CD4-positive, alpha-beta T cell treated with Interleukin-10 for 1 hour (primary cell): ENCODE results near the gene EFNB2.

Source experiments
- DNase-seq: peaks from one replicate; pipeline ENCODE4 v3.0.0-alpha.2; 2020

Gene EFNB2

DNA sequence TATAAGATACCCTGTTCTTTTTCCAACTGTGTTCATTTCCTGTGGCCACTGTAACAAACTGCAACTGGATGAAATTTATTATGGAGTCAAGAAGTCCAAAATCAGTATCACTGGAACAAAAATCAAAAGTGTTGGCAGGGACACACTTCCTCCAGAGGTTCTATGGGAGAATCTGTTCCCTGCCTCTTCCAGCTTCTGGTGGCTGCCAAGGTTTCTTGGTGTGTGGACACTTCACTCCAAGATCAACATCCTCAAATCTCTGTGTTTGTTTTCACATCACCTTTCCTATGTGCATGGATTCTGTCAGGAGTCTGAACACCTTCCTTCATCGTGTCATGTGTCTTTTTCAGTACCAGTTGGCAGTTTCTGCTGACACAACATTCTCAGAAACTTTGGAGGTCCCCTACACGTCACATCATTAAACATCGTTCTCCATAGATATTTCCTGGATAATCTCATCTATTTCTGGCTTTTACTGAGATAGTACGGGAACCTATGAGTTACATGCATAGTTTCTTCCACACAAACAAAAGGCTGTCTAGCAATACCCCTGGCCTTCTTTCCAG, 15.2 kb upstream of the EFNB2 start:
- DNase-seq, result no peak

DNA sequence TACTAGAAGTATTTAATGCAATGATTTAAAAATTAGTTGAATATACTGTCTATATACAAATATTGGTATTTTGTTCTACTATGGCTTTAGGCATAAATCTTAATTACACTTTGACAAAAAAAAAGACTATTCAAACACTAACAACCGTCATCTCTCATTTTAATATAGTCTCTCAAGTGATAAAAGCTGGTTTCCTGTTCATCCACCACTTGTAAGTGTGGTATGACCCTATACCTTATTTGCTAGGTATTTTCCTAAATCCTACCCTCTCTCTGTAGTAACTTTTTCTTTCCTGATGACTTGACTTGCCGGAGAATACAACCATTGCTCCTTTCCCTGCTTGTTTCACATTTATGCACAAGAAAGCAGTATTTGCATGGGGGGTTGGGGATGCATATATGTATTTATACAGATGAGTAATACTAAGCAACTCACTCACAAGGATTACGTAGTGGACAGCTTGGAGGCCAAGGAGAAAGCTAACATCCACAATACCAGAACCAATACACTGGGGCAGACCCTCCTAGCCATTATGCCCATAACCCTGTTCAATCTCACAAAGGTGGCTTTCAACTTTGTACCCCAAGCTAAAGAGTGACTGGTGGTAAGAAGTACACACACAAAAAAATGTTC, 12.7 kb upstream of the EFNB2 start:
- no peak for DNase-seq

DNA sequence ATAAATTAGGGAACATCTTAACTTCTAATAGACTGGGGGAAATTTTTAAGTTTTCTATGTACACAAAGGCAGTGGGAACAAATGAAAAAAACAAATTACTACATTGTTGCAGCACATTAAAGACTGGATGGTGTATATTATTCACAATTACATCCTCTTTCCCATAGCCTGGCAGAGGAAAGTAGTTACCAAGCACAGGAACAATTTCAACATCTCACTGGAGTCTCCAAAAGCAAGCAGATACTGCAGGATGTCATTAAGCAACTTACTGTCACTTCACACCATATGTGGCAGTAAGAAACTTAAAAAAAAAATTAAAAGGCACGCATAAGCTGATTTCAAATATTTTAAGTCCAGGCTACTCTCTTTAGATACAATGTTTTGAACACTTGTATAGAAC, 6.4 kb upstream of the EFNB2 start:
- no peak for DNase-seq

DNA sequence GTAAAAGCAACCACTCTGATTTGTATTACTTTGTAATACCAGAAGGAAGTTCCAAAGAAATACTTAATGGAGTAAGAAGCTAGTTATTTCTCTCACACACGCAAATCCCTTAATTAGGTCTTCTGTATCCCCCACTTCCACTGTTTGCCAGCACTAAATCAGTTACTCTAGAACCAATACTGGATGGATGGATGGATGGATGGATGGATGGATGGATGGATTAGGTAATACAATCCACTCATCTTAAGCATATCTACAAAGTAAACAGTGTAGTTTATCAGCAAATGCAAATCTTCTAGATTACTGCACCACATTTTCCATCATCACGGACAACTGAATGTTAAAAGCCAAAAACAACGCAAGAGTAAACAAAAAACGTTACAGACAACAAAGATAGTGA, 5.2 kb upstream of the EFNB2 start:
- no peak for DNase-seq

DNA sequence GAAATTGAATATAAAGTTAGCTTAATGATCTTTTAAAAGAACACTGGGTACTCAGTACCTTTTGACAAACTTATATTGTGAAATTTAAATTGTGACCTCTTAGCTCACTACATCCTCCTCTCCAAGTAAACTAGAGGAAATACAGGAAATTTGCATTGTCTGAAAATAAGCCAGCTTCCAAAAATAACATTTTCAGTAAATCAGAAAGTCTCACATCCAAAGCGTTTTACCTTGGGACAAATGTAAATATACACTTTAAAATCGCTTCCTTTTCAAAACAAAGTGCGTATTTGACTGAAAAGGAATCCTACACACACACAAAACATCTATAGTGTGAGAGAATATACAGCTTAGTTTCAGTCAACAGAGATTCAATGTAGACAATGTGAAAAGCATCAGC, 2.1 kb upstream of the EFNB2 start:
- DNase-seq, result no peak

DNA sequence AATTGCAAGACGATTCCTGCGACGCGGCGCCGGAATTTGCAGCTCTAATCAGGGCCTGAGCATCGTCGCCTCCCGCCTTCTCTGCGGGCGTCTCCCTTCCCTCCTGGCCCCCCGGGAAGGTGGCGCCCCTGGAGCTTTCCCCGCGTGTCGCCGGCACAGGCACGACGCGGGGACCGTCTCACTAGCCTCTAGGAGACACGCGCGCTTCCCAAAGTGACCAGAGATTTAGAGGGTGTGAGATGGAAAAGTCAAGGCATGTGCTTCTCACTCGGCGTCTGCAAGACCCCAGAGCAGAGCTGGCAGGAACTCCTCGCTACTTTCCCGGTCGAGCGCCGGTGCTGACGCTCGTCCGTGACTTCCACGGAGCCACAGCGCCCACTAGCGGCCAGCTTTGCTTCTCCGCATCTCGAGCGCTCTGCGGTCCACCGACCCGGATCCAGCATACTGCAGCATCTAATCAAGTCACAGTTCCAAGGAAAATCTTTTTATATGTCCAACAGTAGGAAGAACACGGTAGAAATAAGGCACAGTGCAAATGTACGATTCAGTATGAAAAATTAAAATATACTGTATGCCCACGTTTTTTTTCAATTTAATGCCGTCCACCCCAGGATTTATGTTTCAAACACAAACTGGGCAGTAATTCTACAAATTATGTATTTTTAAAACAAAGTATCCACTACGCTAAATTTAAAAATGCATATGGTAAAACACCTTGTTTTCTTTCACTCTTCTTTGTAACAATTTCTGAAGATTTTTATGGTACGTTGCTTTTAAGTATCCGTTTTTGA, 977 bp upstream of the EFNB2 start:
- peak; percentile 86 for DNase-seq

DNA sequence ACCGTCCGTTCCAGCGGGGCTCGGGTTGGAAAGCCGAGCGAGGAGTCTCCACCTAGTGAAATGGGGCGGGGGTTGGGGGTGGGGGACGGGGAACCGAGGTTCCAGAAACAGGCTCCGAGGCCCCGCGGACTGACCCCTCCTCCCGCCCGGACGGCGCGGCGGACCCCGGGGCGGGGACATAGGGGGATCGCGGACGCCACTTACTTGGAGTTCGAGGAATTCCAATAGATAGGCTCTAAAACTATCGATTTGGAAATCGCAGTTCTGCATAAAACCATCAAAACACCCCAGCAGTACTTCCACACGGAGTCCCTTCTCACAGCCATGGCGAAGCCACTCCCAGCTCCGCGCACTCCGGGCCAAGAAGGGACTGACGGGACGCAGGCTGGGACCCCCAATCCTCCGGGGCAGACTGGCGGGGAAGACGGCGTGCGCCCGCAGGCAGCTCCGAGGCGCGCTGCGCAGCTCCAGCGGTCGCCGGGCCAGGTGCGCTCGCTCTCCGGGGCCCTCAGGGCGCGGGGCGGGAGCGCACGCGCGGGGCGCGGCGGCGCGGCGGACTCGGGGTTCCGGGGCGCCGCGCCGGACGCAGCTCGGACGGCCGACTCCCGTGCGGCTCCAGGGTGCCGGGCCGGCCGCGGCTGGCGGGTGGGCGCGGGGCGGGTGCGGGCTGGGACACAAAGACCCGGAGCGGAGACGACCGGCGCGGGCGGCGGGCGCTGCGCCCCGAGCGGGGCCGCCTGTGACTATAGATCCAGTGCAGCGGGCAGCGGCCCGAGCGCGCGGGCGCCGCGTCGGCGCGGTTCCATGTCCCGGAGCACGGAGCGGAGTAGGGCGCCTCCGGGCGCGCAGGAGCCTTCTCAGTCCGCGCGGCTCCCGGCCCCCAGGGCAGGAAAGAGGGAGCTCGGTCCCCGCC, 567 bp downstream of the EFNB2 start:
- peak; percentile 14 for DNase-seq

DNA sequence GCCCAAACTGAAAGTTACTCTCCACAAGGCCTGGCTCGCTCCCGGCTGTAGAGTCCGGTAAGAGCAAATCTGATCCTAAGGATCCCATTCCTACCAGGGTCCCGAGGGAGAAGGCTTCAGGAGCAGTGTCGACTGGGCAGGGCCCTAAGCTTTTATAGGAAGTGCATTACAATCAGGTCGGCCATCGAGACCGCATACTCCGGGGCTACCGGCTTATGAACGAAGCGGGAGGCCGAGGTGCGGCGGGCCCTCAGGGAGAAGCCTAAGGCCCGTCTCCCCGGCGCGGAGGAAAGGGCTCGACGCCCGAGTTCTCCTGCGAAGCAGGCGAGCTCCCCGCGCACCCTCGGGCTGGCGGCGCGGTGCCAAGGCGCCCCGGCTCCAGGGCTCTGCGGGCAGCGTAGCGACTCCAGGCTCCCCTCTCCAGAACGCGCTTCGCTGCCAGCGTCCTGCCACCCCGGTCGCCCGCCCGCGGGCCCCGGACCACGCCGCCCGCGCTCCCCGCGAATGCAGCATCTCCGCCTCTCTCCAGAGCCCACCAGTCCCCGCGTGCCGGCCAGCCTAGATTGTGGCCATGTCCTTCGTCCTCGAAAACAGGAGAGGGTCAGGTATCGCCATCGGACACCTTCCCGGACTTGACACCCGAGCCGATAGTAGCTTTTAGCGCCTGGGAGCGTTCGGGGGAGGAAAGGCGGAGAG, 1.4 kb downstream of the EFNB2 start:
- peak; percentile 11 for DNase-seq

DNA sequence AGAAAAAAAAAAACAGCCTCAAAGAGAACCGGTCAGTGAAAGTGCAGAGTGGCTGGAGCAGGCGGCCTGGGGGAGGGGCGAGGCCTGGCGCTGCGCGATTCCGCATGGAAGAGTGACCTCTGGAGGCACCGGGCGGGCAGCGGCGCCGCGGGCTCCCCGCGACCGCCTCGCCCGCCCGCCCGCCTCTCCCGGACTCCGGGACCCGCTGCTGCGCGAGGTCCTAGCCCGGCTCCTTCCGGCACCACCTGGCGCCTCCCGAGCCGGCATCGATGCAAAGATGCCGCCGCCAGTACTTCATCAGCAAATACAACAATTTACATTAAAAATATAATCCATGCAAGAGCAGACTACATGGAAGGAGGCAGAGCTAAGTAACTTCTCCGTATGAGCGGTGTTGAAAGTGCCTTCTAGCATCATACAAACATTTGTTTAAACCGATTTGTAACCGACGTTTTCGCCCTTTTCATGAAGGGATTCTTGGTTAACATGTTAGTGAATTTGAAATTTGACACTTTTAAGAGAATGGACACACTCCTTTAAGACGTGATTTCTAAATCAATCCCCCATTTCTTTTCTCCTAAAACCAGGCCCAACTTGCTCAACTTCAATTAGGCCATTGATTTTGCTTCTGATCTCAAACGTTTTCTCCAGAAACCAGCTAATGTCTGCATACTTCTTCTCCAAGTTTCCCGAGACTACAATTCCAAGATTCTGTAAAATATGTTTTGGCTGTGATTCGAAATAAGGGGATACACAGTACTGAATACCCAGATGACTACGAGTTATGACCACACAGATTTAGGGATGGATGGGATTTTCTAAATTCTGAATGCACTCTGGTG, 2.1 kb downstream of the EFNB2 start:
- DNase-seq, result no peak

DNA sequence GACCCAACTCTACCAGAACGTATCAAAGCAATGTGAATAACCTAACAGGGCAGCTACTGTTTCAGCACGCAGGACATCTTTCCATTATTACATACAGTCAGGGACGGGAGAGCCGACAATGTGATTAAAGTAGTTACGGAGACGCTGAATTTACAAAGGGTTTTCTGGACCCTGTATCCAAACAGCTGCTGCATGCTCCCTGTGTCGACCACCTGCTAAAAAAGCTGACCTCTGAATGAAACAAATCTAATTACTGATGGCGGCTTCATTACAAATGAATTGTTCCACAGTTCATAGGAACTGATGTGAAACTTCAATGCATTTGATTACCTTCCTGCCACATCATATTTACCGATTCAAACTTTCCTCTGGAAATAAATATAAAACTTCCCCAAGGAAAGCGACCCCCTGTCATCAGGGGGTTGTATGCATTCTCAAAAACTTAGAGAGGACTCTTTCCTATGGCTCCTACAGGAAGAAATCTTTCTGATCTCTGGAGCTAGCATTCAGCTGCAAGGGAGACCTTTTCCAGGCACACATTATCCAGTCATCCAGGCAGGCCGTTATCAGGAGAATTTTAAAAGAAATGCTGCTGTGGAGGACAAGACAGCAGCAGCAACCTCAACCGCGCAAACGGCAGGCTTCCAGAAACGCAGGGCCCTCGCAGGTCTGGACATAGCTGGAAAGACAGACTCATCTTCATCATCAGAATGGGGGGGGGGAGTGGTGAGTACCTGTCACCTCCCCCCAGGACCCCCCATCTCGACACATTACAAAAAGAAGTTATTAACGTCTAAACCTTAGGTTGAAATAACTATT, 3.1 kb downstream of the EFNB2 start:
- DNase-seq, result no peak

DNA sequence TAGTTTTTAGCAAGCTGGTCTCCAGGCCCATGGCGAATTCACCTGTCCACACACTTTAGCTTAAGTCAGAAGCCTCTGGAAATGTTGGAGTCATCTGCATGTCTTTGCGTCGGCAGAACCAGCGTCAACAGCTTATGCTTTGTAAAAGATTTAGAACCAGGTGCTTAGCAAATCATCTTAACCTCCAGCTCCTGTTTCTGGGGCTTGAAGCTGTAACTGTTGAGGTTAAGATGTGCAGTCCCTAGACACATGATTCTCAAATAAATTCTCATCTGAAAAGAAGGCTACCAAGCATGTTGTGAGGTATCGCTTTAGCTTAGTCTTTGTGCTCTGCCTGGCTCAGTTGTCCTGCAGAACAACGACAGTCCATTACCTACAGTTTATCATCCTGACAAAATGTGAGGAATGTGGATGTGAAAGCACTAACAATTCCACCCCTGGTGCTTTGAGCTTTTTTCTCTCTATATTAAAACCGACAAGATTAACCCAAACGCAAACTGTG, 4.4 kb downstream of the EFNB2 start:
- no peak for DNase-seq

DNA sequence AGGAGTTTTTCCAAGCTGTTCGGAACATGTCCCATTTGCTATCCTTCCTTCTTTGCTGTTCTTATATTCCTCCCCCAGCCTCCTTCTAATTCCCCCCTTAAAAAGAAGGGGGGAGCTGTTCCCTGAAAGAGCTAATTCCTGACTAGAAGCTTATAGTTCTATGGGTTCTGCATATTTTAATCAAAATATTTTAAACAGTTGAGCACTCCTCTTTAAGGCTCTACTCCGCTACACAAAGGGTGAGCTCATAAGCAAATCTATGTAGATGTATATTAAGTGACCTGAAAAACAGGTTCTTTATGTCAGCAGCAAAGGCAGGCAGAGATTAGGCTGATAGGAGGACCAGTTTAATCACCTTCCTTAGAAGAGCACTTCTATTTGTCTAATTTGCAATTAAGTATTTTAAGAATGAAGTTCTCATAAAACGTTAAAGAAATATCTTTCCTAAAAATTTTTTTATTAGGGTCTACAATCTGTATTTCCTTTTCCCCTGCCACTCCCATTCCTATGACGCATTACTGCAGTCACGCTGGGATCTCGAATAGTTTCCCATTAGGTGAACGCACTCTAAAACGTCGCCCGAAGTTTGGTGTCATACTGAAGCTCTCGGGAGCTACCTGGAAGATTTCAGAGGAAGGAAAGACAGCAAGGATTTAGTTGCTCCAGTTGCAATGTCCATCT, 5.2 kb downstream of the EFNB2 start:
- DNase-seq, result no peak

DNA sequence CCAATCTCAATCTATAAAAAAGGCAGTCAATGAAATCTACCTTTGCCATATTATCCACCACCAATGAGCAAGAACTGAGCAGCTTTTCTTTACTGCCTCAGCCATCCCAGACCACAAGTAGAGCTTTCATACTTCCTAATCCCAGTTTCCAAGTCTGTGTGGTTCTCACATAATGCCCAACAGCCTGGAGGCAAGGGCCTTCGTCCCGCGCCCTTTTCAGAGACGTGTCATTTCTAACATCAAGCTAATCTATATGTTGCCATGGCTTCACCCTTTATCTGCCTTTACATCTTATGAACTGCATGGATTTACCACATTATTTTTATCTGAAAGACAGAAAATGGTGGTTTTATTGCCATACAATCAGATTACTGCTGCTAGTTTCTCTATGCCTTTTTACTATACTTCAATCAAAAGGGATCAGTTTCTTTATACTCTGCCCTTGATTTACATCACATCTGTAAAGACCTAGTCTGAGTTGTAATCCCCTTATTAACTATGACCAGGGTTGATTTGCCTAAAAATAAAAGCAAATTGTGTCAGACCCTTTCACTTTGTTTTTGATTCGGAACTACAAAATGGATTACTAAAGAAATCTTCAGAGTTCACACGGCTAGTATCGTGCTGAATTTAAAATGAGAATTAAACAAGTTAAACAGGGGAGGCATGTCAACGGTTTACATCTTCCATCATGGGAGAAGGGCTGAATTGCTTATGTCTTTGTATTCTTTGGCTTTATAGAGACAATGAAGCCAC, 5.9 kb downstream of the EFNB2 start:
- no peak for DNase-seq

DNA sequence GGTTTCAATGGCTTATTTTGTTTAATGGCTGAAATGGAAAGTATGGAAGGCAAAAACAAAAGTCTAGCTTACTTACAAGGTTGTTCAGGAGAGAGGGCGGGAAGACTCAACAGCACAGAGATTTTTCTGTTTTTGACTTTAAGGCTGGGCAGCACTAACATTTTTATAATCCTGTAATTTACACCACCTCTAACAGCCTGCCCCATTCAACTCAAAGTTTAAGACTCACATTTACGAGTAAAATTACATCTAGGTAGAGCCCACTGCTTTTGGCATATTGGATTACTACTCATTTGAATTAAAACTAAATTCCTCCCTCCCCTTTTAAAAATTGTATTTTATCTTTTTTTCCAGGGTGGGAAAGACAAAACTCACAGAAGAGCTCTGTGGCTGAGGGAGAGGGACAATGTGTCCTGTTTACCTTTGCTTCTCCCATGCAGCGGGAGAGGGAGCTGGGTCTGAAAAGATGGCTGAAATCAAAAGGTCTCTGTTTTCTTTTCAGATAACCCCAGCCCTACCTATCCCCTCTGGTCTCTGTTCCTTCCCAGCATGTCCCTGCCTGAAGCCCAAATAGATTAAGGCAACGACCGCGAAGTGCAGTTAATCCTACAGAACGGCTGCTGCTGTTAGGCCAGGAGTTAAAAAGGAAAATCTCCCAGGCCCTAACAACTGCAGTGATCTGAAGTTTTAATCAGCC, 6.6 kb downstream of the EFNB2 start:
- no peak for DNase-seq

DNA sequence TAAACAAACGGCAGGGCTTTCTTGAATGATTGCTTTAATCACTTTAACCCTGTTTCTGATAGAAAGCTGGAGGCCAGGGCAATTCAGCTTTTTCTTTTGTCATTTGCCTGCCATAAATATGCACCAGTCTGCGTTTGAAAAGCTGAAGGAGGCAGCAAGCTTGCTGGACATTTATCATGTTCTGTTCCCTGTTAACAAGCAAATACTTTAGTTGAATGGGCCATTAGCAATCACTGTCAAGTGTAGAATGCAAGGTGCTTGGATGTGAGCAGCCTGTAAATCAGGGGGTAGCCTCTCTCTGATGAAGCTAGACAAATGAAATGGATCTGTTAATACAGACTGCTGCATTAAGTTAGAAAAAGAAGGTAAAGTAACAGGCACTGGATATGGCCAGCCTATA, 7.6 kb downstream of the EFNB2 start:
- no peak for DNase-seq

DNA sequence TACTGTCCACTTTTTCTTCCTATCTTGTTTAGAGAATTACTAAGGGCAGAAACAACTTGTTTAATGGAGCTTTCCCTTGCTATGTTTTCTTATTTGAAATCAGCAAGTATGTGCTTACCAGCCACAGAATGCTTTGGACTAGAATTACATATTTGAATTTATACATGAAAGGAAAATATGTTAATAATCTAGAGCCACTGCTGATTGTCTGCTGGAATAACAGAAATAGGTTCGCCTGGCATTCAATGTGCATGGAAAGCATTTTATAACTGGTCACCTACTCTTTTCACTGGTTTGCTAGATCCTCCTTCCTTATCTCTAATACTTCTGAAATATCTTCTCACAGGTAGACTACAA, 8.0 kb downstream of the EFNB2 start:
- no peak for DNase-seq

DNA sequence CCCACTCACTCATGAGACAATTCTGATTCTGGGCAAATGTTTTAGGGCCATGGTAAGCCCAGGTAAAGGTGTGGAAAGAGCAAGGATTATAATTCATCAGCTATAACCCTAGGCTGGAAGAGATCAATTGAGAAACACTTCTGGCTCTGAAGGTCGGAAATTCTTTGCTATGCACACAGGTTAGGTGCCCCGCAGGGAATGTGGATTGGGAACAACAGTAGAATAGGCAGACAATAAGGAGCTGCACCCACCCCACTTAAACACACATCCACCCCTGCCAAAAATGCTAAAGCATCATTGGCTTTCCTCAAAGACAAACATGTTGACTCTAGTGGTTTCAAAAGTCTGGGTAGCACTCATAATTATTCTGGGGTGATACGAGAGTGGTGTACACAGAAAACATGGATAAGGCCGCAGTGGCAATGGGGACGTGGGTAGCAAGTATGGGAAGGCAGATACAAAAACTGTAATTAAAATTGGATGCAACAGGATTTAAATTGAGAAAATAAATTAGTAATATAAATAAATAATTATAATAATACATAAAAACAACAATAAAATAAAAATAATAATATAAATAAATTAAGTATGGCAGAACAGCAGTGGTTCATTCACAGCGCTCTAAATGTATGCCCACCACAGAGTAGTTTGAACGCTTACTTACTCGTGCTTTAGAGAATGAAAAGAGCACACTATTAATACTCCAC, 8.6 kb downstream of the EFNB2 start:
- no peak for DNase-seq

DNA sequence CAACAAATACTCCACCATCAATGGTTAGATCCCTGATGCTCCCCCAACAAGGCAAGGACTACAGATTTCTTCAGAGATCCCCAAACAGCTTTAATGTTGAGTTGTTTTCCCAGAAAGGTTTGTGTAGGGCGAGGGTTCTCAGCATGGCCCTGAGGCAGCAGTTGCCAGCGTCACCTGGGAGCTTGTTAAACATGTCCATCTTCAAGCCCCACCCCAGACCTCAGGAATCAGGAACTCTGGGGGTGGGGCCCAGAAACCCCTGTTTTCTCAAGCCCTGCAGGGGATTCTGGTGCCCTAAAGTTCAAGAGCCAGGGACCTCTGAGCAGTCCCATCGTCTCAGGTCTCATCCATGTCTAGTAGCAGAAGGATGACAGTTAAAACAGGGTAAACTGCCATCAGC, 9.6 kb downstream of the EFNB2 start:
- DNase-seq, result no peak
